Mucosa of stomach (tissue), 1 donor: ENCODE measurements around the gene EFS.
A peak's percentile ranks its signal among the peaks of the same experiment; 100 is the strongest.

ENCODE experiments used
- H3K27me3 ChIP-seq: one replicate; pipeline ENCODE4 v1.7.0; 2013; ENCODE audit warnings: mild to moderate bottlenecking, low read length; ENCODE audit not compliant: control insufficient read depth, insufficient read depth
- H3K36me3 ChIP-seq: one replicate; pipeline ENCODE4 v1.7.0; 2013; ENCODE audit warnings: low read length; ENCODE audit not compliant: control insufficient read depth, insufficient read depth
- H3K4me1 ChIP-seq: one replicate; pipeline ENCODE4 v1.7.0; 2013; ENCODE audit warnings: mild to moderate bottlenecking, low read length; ENCODE audit not compliant: control insufficient read depth, insufficient read depth
- H3K4me3 ChIP-seq: one replicate; pipeline ENCODE4 v1.7.0; 2013; ENCODE audit warnings: low read length
- H3K9ac ChIP-seq: one replicate; pipeline ENCODE4 v1.7.0; 2013; ENCODE audit warnings: mild to moderate bottlenecking, low read length, moderate library complexity
- H3K9me3 ChIP-seq: one replicate; pipeline ENCODE4 v1.7.0; 2013; ENCODE audit warnings: mild to moderate bottlenecking, low read length, moderate library complexity; ENCODE audit not compliant: control insufficient read depth
- donor health status: Pancreatic carcinoma.

EFS gene

GRCh38 chr14:23372509-23372908 lies 7.5 kb upstream of the EFS start, which contains the start of gene IL25:
IL25 (plus strand) TSS chr14:23372809.
- Histone ChIP-seq H3K27me3 (no peaks in the 10 kb centered on the region), H3K9ac (no peak within 1 kb of the TSS), H3K4me3 (no peak within 1 kb of the TSS), H3K36me3 (no peaks in the 10 kb centered on the region), H3K4me1 (no peaks in the 10 kb centered on the region), H3K9me3 (no peaks in the 10 kb centered on the region)

GRCh38 chr14:23371865-23372264 lies 6.9 kb upstream of the EFS start:
- H3K4me1 ChIP-seq, result no peaks in the 10 kb centered on the region
- H3K36me3 ChIP-seq, result no peaks in the 10 kb centered on the region
- no peak overlapping the region for H3K9ac ChIP-seq
- no peak overlapping the region for H3K4me3 ChIP-seq
- no peaks in the 10 kb centered on the region for H3K27me3 ChIP-seq
- H3K9me3 ChIP-seq, result no peaks in the 10 kb centered on the region

- Histone ChIP-seq H3K4me3 (no peak overlapping the region), H3K9me3 (no peaks in the 10 kb centered on the region), H3K36me3 (no peaks in the 10 kb centered on the region), H3K9ac (no peak overlapping the region), H3K27me3 (peaks cover 9% of the 10 kb centered on the region), H3K4me1 (no peaks in the 10 kb centered on the region)
Measured at GRCh38 chr14:23370221-23370620, 5.2 kb upstream of the EFS start.

GRCh38 chr14:23366426-23366921 lies 1.5 kb upstream of the EFS start:
- H3K36me3 ChIP-seq, result no peaks in the 10 kb centered on the region
- H3K27me3 ChIP-seq, result peaks cover 23% of the 10 kb centered on the region
- no peak overlapping the region for H3K4me3 ChIP-seq
- H3K4me1 ChIP-seq, result peaks cover 5% of the 10 kb centered on the region
- H3K9me3 ChIP-seq, result no peaks in the 10 kb centered on the region
- H3K9ac ChIP-seq, result no peak overlapping the region

GRCh38 chr14:23365732-23366425 lies 907 bp upstream of the EFS start:
- peaks cover 23% of the 10 kb centered on the region for H3K27me3 ChIP-seq
- no peaks in the 10 kb centered on the region for H3K9me3 ChIP-seq
- H3K4me3 ChIP-seq, result no peak overlapping the region
- H3K9ac ChIP-seq, result peak overlapping the region; percentile 43
- H3K36me3 ChIP-seq, result no peaks in the 10 kb centered on the region
- H3K4me1 ChIP-seq, result peaks cover 5% of the 10 kb centered on the region

GRCh38 chr14:23364164-23365035 lies 572 bp downstream of the EFS start:
- H3K9me3 ChIP-seq, result no peaks in the 10 kb centered on the region
- H3K36me3 ChIP-seq, result no peaks in the 10 kb centered on the region
- H3K4me1 ChIP-seq, result peaks cover 5% of the 10 kb centered on the region
- H3K4me3 ChIP-seq, result no peak overlapping the region
- peak overlapping the region; percentile 60 for H3K9ac ChIP-seq
- H3K27me3 ChIP-seq, result peaks cover 27% of the 10 kb centered on the region

- H3K9ac ChIP-seq, result no peak overlapping the region
Measured at GRCh38 chr14:23362200-23362599, 2.8 kb downstream of the EFS start.

GRCh38 chr14:23361763-23362162 lies 3.2 kb downstream of the EFS start:
- peaks cover 5% of the 10 kb centered on the region for H3K4me1 ChIP-seq
- peaks cover 27% of the 10 kb centered on the region for H3K27me3 ChIP-seq
- H3K4me3 ChIP-seq, result no peak overlapping the region
- no peaks in the 10 kb centered on the region for H3K9me3 ChIP-seq
- no peak overlapping the region for H3K9ac ChIP-seq
- H3K36me3 ChIP-seq, result no peaks in the 10 kb centered on the region

More at GRCh38 chr14:23362200-23362599, 2.8 kb downstream of the EFS start:
- Histone ChIP-seq H3K36me3 (no peaks in the 10 kb centered on the region), H3K27me3 (peaks cover 27% of the 10 kb centered on the region), H3K4me3 (no peak overlapping the region), H3K9me3 (no peaks in the 10 kb centered on the region), H3K4me1 (peaks cover 5% of the 10 kb centered on the region)

- no peak overlapping the region for H3K9ac ChIP-seq
- peaks cover 5% of the 10 kb centered on the region for H3K4me1 ChIP-seq
- no peaks in the 10 kb centered on the region for H3K36me3 ChIP-seq
- peaks cover 27% of the 10 kb centered on the region for H3K27me3 ChIP-seq
- no peaks in the 10 kb centered on the region for H3K9me3 ChIP-seq
- H3K4me3 ChIP-seq, result no peak overlapping the region
Measured at GRCh38 chr14:23361320-23361719, 3.7 kb downstream of the EFS start.

- Histone ChIP-seq H3K9me3 (no peaks in the 10 kb centered on the region), H3K27me3 (peaks cover 21% of the 10 kb centered on the region), H3K4me1 (peaks cover 5% of the 10 kb centered on the region), H3K9ac (no peak overlapping the region), H3K4me3 (no peak overlapping the region), H3K36me3 (no peaks in the 10 kb centered on the region)
Measured at GRCh38 chr14:23360496-23360895, 4.5 kb downstream of the EFS start.

- H3K4me1 ChIP-seq, result peaks cover 5% of the 10 kb centered on the region
- no peaks in the 10 kb centered on the region for H3K36me3 ChIP-seq
- no peaks in the 10 kb centered on the region for H3K9me3 ChIP-seq
- peaks cover 19% of the 10 kb centered on the region for H3K27me3 ChIP-seq
- no peak overlapping the region for H3K4me3 ChIP-seq
- no peak overlapping the region for H3K9ac ChIP-seq
Measured at GRCh38 chr14:23359722-23360447, 5.1 kb downstream of the EFS start.
